Activated T-helper 1 cell treated with anti-CD3 and anti-CD28 coated beads, Interleukin-12 subunit alpha, Interleukin-12 subunit beta, Interleukin-2, Interleukin-4 antibody, amounts not matched to agents 30 ng/mL and 10 ng/mL and 1 ng/mL, durations not matched to agents 14 hours and 24 hours and 36 hours (primary cell): ENCODE measurements around the gene HUNK. TPM values are rescaled to one million over a fixed set of nuclear protein-coding genes. Genes with fewer than 3 reads are reported as not detected.
A peak's percentile ranks its signal among the peaks of the same experiment; 100 is the strongest.

Experiments
- DNase-seq: peaks from one replicate; pipeline ENCODE4 v3.0.0; 2021; ENCODE audit warnings: low spot score
- H3K27ac Mint-ChIP-seq: one replicate; pipeline ENCODE4 v1.8.0; 2021; ENCODE audit warnings: mild to moderate bottlenecking, mixed read lengths
- H3K27me3 Mint-ChIP-seq: one replicate; pipeline ENCODE4 v1.8.0; 2022; ENCODE audit warnings: mild to moderate bottlenecking, moderate library complexity, mixed read lengths; ENCODE audit not compliant: insufficient read depth
- H3K36me3 Mint-ChIP-seq: one replicate; pipeline ENCODE4 v1.8.0; 2021; ENCODE audit warnings: low read depth, mixed read lengths
- H3K4me1 Mint-ChIP-seq: one replicate; pipeline ENCODE4 v1.8.0; 2021; ENCODE audit warnings: low read depth, mixed read lengths
- H3K4me3 Mint-ChIP-seq: one replicate; pipeline ENCODE4 v1.8.0; 2021; ENCODE audit warnings: mild to moderate bottlenecking, moderate library complexity, mixed read lengths
- H3K9me3 Mint-ChIP-seq: one replicate; pipeline ENCODE4 v1.8.0; 2021; ENCODE audit warnings: mixed read lengths
- intact Hi-C: fragments of 100-400 bp; cut with micrococcal nuclease; formaldehyde crosslinking; loops from one replicate; pipeline ENCODE4 v1.15.1; 2024
- total RNA-seq: library from RNA; stranded (reverse); gene quantifications from 2 replicates; pipeline ENCODE4 v1.2.3, GENCODE V29; 2022

The HUNK gene
- total RNA-seq, result 0.29 TPM in 1 of 2 replicates, not detected in the other

DNA sequence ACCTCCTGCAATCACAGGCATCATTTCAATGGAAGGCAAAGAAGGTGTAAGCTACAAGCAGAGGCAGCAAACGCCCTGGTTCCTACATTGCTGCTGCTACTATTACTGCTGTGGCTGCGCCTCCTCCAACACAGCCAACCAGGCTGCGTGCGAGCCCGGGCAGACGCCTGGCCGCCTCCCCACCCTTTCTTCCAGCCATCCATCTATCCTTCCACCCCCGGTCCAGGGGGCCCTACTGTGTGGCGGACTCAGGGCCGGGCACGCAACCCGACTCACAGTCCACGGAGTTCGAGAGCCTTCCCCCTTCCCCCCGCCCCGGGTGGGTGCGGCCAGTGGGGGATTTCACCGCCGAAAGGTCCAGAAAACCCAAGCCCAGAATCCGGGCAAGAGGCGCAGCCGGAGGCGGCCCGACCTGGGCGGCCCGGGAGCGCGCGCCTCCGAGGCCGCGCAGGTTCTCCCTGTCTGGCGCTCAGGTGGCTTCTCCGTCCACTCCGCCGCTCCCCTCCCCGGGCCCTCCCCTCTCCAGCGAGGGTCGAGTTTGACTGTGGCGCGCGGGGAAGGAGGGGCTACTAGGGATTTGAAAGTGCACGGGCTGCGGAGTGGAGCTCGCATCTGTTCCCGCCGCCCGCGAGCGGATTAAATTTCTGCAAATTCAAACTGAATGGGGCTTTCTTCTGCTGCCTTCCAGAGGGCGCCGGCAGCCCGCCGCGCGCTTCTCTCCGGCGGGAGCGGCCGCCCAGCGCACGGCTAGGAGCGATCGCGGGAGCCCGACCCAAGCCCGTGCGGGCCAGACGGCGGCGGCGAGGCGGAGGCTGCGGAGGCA, at the start of gene HUNK:
Gene HUNK, plus strand, starts transcription at position 569 of the 823 bp plus-strand sequence. CDS start 655 bp downstream, outside the sequence.
- Mint-ChIP-seq H3K9me3 (no peaks in the 10 kb centered on the region), H3K36me3 (peaks cover 2% of the 10 kb centered on the region), H3K27ac (no peak within 1 kb of the TSS), H3K27me3 (peaks cover 49% of the 10 kb centered on the region), H3K4me1 (peaks cover 6% of the 10 kb centered on the region), H3K4me3 (peak within 1 kb of the TSS; percentile 77)
- intact Hi-C loops, result no loop called here
- DNase-seq, result no peak

- no peaks in the 10 kb centered on the region for H3K36me3 Mint-ChIP-seq
These were observed 42.9 kb upstream of the HUNK start for GRCh38 chr21:31829736-31830472.

GRCh38 chr21:31830701-31831100, 42.1 kb upstream of the HUNK start:
- Mint-ChIP-seq H3K36me3 (no peaks in the 10 kb centered on the region), H3K27me3 (no peaks in the 10 kb centered on the region), H3K27ac (no peak overlapping the region), H3K4me3 (no peak overlapping the region), H3K9me3 (no peaks in the 10 kb centered on the region), H3K4me1 (no peaks in the 10 kb centered on the region)
- no peak for DNase-seq
- intact Hi-C loops, result no loop called here

More at GRCh38 chr21:31829736-31830472, 42.9 kb upstream of the HUNK start:
- Mint-ChIP-seq H3K9me3 (no peaks in the 10 kb centered on the region), H3K27me3 (no peaks in the 10 kb centered on the region), H3K4me1 (no peaks in the 10 kb centered on the region), H3K4me3 (no peak overlapping the region), H3K27ac (no peak overlapping the region)
- DNase-seq, result no peak
- intact Hi-C loops, result no loop called here

- H3K4me3 Mint-ChIP-seq, result no peak overlapping the region
- no peak overlapping the region for H3K27ac Mint-ChIP-seq
- H3K9me3 Mint-ChIP-seq, result no peaks in the 10 kb centered on the region
- no peaks in the 10 kb centered on the region for H3K4me1 Mint-ChIP-seq
- H3K36me3 Mint-ChIP-seq, result no peaks in the 10 kb centered on the region
- peaks cover 2% of the 10 kb centered on the region for H3K27me3 Mint-ChIP-seq
- intact Hi-C loops, result no loop called here
- no peak for DNase-seq
These were observed 35.8 kb upstream of the HUNK start for GRCh38 chr21:31837041-31837440.

DNA sequence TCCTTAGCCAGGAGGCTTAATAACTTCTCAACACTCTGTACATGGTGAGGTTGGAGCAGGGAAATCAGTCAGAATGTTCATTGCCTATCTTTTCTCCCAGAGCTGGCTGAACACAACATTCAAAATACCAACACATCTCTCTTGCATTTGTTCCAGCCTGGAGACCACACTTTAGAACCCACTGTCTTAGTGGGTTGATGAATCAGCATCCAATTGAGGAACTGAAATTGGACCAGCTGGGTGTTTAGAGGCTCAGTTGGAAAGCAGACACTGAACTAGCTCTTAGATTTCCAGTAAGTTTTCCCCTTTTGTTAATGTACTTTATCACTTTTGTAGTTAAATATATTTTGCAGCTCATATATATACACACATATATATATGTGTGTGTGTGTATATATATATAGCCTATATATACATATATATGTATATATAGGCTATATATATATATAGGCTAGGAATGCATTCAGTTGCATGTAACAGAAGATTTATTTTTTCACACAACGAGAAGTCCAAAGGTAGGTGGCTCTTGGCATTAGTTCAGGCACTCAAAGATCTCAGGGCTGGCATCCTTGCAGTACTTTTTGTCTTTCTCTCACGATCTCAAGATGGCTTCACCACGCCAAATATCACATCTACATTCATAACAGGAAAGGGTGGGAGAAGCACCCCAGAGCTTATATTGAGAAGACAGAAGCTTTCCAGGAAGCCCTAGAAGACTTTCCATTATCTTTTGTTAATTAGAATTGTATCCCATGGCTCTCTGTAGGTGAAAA, 35.0 kb upstream of the HUNK start:
- DNase-seq, result no peak
- no peaks in the 10 kb centered on the region for H3K9me3 Mint-ChIP-seq
- H3K27ac Mint-ChIP-seq, result no peak overlapping the region
- no peak overlapping the region for H3K4me3 Mint-ChIP-seq
- intact Hi-C loops, result no loop called here
- no peaks in the 10 kb centered on the region for H3K36me3 Mint-ChIP-seq
- no peaks in the 10 kb centered on the region for H3K4me1 Mint-ChIP-seq
- H3K27me3 Mint-ChIP-seq, result peaks cover 2% of the 10 kb centered on the region

GRCh38 chr21:31838586-31839355, 34.0 kb upstream of the HUNK start:
- Mint-ChIP-seq H3K27ac (no peak overlapping the region), H3K27me3 (peaks cover 3% of the 10 kb centered on the region), H3K9me3 (no peaks in the 10 kb centered on the region), H3K36me3 (no peaks in the 10 kb centered on the region), H3K4me1 (no peaks in the 10 kb centered on the region), H3K4me3 (no peak overlapping the region)
- DNase-seq, result no peak
- intact Hi-C loops, result no loop called here

DNA sequence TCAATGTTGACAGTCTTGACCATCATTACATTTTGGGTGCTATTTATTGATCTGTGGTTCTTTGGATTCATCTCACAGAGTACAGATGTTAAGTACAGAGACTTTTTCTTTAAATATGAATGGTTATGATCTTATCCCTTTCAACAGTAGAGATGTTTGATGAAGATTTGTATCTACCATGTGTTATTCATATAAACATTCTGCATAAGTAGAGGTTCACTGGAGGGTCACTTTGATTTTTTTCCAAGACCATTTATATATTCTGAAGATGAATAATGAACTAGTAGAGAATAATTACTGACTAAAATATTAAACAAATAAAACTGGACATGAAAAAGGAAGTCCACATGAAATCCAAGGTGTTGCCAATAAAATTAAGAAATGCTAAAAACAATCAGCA, 28.6 kb upstream of the HUNK start:
- Mint-ChIP-seq H3K36me3 (no peaks in the 10 kb centered on the region), H3K27me3 (peaks cover 7% of the 10 kb centered on the region), H3K9me3 (no peaks in the 10 kb centered on the region), H3K27ac (no peak overlapping the region), H3K4me3 (no peak overlapping the region), H3K4me1 (no peaks in the 10 kb centered on the region)
- no peak for DNase-seq
- intact Hi-C loops, result no loop called here

GRCh38 chr21:31845151-31845729, 27.6 kb upstream of the HUNK start:
- no peak overlapping the region for H3K27ac Mint-ChIP-seq
- H3K27me3 Mint-ChIP-seq, result peaks cover 7% of the 10 kb centered on the region
- H3K9me3 Mint-ChIP-seq, result no peaks in the 10 kb centered on the region
- H3K4me1 Mint-ChIP-seq, result no peaks in the 10 kb centered on the region
- intact Hi-C loops, result no loop called here
- DNase-seq, result no peak
- no peak overlapping the region for H3K4me3 Mint-ChIP-seq
- H3K36me3 Mint-ChIP-seq, result no peaks in the 10 kb centered on the region

- Mint-ChIP-seq H3K36me3 (no peaks in the 10 kb centered on the region), H3K27ac (no peak overlapping the region), H3K4me1 (no peaks in the 10 kb centered on the region), H3K27me3 (peaks cover 5% of the 10 kb centered on the region), H3K4me3 (no peak overlapping the region), H3K9me3 (no peaks in the 10 kb centered on the region)
- DNase-seq, result no peak
- intact Hi-C loops, result no loop called here
These were observed 26.1 kb upstream of the HUNK start for GRCh38 chr21:31846690-31847089.

DNA sequence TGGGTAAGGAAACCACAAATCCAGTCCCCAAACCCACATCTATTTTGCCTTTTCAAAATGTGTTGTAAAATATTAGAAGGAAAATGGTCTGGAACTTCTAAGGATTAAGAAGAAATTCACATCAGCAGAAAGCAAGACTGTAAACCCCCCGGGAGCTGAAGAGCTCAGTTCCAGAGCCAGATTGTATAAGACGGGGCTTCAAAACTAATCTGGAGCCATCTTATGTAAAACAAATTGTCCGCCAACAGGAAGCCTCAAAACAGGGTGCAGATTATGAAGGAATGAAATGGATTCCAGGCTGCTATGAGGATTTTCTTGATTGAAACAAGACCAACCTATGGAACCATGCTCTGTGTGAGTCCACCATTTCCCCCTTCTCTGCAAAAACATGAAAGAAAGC, 25.1 kb upstream of the HUNK start:
- Mint-ChIP-seq H3K36me3 (no peaks in the 10 kb centered on the region), H3K9me3 (no peaks in the 10 kb centered on the region), H3K4me1 (no peaks in the 10 kb centered on the region), H3K27ac (no peak overlapping the region), H3K4me3 (no peak overlapping the region), H3K27me3 (peaks cover 5% of the 10 kb centered on the region)
- intact Hi-C loops, result no loop called here
- no peak for DNase-seq

GRCh38 chr21:31848326-31848985, 24.4 kb upstream of the HUNK start:
- Mint-ChIP-seq H3K36me3 (no peaks in the 10 kb centered on the region), H3K4me3 (no peak overlapping the region), H3K9me3 (no peaks in the 10 kb centered on the region), H3K27me3 (peaks cover 5% of the 10 kb centered on the region), H3K27ac (no peak overlapping the region), H3K4me1 (no peaks in the 10 kb centered on the region)
- intact Hi-C loops, result no loop called here
- no peak for DNase-seq

- Mint-ChIP-seq H3K9me3 (no peaks in the 10 kb centered on the region), H3K27me3 (peaks cover 4% of the 10 kb centered on the region)
- intact Hi-C loops, result no loop called here
These were observed 21.9 kb upstream of the HUNK start for GRCh38 chr21:31850886-31851285.

More at GRCh38 chr21:31850886-31851285, 21.9 kb upstream of the HUNK start:
- Mint-ChIP-seq H3K36me3 (no peaks in the 10 kb centered on the region), H3K4me3 (no peak overlapping the region), H3K27ac (no peak overlapping the region), H3K4me1 (no peaks in the 10 kb centered on the region)
- no peak for DNase-seq
